ENCODE results near the gene USH1G.

USH1G gene

DNA sequence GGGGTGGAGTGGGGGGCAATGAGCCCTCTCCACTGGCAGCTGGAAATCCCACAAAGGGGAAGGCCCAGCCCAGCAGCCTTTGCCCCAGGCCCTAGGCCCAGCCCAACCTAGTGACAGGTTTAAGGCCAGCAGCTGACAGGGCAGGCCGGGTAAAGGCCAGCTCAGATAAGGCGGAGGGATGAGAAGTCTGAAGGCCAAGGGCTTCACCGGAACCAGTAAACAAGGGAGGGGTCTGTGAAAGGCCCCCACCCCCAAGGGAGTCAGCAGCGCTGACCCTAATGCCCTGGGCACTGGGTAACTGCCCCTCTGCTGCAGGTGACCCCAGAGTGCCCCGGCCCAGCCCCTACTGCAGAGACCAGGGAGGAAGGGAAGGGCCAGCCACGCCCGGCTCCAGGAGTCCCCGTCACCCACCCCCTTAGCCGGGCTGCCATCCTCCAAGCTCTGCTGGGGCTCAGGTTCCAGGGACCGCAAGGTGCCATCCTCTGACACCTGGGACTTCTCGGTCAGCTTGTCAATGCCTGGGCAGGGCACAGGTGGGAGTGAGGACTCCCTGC, 30.2 kb upstream of the USH1G start:
- no peak for DNase-seq

DNA sequence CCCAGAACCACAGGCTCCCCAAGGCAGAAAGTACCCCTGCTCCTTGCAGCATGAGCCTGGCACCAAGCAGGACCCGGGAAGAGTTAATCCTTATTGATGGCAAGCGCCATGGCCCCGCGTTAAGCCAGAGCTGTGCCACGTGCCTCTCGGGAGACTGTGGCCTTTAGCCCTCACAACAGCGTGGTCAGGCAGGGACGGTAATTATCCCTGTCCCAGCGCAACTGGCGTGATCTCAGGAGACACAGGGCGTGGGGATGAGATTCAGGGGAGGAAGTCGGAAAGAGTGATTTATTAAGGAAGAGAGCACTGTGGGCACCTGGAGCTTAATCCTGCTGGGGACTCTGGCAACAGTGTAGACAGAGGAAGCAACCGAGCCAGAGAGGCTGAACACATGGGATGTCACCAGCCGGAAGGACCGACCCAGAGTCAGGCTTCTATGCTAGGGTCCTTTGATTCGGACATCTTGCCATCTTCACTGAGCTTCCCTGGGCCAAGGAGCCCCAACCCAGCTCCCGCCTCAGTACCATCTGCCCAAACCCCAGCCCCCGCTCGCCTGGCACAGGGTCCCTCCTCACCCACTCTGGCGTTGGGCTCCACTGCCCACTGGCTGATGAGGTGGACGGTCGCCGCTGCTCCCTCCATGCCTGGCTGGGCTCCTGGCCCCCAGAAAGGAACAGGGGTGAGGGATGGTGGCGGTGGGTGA, 29.5 kb upstream of the USH1G start:
- no peak for DNase-seq

DNA sequence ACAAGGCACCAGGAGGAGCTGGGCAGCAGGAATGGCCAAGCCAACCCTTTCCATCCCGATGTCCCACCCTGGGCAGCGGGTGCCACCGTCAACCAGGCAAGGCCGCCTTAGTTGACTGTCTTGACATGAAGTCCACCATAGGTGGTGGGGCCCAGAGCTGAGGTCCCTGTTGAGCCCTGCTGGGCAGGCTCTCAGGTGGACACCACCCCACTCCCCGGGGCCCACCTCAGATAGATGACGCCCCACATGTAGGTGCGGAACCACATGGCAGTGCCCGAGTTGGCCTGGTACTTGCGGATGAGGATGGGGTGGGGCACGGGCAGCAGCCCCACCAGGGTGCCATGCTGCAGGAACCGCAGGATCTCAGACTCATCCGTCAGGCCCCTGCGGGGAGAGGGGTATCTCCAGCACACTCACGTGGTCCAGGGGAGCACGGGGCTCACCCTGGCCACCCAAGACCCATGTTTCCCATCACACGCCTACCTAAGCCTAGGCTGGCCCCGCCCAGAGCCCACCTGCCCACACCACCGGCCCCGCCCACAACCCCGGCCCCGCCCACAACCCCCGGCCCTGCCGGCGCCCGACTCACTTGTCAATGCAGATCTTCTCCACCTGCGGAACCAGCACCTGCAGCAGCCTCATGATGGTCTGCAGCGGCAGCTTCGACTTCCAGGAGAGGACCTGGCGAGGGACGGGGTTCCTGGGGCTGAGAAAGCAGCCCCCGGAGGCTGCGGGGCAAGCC, 28.8 kb upstream of the USH1G start:
- no peak for DNase-seq

DNA sequence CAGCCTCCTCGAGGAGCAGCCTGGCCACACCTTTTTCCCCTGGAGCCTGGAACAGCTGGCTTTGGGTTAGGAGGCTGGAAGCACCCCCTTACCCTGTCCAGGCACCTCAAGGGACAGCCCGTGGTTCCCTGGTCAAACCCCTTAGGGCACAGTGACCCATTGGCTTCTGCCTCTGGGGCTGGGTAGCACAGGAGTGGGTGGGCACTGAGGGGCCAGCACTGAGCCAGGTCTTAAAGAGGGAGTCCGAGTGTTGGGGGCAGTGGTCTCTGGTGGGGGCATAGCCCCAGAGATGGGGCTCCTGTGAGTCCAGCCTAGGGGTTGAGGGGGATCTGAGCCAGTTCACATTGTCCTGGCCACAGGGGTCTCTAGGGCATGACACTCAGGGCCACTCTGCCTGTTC, 28.0 kb upstream of the USH1G start:
- DNase-seq, result no peak

DNA sequence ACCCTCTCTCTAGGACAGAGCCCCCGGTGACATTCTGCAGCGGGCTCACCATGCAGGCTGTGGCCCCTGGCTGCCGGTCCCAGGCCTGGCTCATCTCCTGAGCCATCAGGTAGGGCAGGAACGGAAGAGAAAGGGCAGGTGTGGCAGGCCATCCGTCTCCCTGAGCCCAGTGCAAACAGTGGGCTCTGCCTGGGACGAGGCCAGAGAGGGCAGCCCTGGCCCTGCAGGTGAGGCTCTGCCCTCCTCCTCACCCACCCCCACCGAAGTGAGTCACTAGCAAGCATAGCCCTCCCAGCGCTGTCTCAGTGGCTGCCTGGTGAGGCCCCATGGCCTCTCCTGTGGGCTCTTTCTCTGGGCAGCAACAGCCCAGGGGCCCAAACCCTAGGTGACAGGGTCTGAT, 27.2 kb upstream of the USH1G start:
- DNase-seq, result no peak

DNA sequence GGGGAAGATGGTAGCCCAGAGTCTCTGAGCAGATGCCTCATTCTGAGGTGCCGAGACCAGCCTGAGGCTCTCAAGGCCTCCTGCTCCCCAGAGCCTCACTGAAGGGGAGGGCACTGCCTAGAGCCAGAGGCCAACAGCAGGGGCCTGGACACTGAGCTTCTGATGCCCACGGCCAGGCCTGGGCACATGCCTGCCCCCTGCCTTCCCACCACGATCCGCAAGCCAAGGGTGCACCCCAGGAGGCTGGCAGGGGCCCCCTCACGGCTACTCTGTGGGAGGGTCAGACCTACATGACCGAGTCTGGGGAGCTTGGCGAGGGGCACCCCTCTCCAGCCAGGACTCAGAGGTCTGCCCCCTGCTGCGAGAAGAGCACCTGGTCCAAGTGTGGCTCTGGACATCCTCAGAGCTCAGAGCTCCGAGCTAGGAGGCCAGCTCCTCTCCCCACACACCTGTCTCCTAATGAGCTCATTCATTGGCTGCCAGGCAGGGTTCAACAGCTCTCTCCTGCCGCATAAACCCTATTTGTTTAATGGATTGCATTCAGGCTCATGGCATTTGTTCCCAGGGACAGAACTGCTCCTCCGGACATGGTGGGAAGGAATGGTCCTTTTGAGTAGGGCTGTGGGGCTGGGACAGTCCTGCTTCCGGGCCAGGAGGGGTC, 26.5 kb upstream of the USH1G start:
- DNase-seq, result no peak

DNA sequence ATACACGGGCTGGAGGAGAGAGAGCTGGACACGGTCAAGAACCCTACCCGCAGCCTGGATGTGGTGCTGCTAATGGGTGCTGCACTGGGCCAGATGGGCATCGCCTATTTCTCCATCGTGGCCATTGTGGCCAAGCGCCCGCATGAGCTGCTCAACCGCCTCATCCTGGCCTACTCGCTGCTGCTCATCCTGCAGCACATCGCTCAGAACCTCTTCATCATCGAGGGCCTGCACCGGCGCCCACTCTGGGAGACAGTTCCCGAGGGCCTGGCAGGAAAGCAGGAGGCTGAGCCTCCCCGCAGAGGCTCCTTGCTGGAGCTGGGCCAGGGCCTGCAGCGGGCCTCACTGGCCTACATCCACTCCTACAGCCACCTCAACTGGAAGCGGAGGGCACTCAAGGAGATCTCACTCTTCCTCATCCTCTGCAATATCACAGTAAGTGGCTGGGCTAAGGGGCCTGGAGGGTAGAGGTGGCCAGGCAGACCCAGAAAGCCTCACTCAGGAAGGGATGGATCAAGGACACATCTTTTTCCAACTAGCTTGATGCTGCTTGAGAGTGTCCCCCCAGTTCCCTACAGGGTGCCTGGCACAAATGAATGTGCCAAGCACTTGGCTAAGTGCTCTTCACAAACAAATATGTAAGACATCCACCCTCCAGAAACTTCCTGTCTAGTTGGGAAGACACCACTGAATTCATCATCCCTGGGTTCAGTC, 24.1 kb upstream of the USH1G start:
- no peak for DNase-seq

DNA sequence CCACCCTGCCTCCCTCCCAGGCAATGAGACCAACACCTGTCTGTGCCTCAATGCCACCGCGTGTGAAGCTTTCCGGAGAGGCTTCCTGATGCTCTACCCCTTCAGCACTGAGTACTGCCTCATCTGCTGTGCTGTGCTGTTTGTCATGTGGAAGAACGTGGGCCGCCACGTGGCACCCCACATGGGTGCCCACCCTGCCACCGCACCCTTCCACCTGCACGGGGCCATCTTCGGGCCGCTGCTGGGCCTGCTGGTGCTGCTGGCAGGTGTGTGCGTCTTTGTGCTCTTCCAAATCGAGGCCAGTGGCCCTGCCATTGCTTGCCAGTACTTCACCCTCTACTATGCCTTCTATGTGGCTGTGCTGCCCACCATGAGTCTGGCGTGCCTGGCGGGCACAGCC, 23.6 kb upstream of the USH1G start:
- no peak for DNase-seq

DNA sequence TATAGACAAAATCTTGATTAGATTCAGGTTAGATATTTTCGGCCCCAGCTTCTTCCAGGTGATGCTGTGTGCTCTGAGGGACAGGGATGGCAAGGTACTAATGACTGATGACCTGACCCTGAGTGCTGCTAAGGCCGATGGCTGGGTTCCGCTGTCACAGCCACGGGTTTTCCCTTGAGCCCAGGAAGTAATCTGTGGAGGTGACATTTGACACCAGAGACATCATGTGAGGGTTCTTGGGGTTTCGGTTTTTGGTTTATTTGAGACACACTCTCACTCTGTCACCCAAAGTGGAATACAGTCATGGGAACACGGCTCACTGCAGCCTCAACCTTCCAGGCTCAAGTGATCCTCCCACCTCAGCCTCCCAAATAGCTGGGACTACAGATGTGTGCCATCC, 22.5 kb upstream of the USH1G start:
- DNase-seq, result no peak

DNA sequence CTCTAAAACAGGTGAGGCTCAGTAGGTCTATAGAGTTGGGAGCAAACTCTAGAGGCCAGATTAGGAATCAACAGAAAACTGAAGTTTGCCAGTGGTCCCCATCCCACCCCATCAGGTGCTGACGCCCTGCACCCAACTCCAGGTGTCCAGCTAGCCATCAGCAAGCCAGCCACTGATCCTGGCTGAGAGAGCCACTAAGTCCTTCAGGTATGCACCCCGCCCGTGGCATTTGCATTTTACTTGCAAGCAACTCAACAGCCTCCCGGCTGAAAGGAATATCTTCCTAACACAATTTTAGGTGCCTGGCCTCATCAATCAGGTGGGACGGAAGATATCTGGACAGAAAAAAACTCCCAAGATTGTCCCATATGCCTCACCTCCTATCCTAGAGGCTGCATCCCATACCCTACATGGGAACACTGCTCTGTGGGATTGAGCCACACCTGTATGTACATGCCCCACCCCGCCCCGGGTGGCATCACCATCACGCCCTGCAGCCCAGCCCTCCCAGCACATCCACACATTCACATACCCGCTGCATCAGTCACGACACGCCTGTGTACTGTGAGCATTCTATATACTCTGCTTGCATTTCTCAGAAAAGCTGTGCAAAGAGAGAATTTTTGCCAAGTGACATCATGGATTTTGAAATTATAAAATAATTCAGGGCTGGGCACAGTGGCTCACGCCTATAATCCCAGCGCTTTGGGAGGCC, 20.9 kb upstream of the USH1G start:
- DNase-seq, result no peak

DNA sequence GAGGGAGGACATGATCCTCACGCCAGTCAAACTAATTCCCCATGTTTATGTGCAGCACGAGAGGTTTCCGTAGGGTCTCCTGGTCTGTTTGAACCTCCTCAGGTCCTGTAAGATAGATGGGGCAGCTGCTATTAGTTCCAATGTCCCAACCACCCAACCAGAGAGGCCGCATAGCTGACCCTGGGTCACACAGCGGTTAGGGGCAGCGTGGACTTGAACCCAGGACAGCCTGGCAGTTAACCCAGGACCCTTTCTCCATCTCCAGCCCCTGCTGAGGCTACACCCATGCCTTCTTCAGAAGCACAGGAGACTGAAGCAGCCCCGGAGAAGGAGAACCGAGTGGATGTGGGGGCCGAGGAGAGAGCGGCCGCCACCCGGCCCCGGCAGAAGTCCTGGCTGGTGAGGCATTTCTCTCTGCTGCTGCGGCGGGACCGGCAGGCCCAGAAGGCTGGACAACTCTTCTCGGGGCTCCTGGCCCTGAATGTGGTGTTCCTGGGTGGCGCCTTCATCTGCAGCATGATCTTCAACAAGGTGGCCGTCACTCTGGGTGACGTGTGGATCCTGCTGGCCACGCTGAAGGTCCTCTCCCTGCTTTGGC, 18.2 kb upstream of the USH1G start:
- DNase-seq, result no peak

DNA sequence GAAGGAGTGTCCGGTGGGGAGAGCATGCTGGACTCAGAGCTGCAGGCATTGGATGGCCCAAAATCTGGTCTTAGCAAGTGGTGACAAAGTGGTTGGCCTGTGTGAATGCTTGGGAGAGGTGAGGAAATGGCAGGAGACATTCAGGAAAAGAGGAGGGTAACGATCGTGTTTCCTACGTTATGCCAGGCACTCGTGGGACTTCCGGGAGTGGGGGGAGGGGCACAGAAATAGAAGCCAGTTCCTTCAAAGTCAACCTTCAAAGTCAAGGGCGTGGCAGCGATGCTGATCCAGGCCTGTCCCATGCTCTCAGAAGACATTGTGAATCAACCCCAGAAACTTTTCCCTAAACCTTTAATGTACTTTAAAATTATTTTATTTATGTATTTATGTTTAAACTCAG, 16.5 kb upstream of the USH1G start:
- DNase-seq, result no peak

DNA sequence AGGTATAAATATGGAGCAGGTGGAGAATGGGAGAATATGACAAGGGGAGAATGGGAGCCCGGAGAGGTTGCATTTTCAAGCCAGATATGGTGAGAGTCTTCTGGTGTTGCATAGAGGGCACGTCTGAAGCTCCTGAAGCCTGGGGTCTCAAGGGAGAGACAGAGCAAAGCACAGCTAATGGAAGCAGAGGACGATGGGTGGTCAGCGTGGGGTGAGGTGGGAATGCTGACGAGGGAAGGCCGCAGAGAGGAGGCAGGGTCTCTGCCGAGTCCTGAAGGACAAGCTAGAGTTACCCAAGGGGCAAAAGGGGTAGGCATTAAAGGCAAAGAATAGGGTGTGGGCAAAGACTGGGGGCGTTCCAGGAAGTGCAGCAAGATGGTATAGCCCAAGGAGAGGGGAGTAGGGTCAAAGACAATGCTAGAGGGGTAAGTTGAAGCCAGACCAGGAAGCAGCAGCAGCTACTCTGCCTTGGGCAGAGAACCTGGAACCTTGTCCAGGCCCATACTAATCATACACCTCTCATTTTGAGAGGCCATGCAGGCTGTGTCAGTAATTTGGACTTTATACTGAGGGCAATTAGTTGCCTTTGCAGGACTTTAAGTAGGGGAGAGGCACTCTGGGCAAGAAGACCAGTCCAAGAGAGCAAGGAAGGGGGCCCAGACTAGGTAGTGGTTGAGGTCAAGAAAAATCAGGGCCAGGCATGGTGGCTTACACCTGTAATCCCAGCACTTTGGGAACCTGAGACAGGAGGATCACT, 15.3 kb upstream of the USH1G start:
- no peak for DNase-seq

DNA sequence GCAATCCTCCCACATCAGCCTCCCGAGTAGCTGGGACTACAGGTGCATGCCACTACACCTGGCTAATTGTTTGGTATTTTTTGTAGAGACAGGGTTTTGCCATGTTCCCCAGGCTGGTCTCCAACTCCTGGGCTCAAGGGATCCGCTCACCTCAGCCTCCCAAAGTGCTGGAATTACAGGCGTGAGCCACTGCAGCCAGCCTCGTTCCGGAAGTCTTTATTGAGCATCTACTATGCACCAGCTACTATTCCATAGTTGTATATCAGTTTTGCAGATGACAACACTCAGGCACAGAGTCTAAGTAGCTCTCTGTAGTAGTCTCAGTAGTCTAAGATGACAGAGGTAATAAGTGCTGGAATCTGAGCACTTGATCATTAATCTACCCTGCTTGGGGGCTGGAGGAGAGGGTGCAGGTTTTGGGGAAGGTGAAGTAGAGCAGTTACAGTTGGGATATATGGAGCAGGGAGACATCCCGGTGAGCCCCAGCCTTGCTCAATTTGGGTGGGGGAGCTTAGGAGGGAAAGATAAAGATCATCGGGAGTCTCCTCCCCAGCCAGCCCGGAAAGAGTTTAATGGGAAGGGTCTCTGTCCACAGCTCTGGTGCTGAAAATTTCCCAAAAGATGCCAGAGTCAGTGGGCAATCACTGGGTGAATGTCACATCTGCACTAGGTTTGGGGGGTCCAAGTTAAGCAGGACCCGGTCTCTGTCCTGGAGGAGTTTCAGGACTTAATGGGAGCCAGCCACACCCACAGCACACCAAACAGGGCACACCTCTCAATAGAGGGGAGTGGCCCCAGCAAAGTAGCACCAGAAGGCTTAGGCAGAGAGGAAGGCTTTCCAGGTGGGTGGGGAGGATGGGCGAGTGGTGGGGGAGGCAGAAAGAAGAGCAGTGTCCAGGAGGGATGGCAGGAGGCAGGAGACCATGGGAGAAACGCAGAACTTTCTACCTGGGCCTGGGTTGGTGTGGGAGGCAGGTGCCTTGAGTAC, 14.3 kb upstream of the USH1G start:
- no peak for DNase-seq

DNA sequence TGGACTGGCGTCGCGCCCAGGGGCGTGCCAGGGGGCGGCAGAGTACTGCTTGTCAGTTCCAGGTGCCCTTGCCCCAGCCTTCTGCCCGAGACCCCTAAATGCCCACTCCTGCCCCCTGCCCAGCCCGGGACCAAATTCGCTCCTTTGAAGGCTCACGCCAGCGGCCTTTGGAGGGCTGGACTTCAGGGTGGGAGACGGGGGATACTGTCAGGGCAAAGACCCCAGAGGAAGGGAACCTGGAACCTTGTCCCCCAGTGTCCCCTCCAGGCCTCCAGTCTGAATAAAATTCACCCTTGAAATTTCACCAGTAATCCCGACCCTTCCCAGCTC, 13.4 kb upstream of the USH1G start:
- no peak for DNase-seq

DNA sequence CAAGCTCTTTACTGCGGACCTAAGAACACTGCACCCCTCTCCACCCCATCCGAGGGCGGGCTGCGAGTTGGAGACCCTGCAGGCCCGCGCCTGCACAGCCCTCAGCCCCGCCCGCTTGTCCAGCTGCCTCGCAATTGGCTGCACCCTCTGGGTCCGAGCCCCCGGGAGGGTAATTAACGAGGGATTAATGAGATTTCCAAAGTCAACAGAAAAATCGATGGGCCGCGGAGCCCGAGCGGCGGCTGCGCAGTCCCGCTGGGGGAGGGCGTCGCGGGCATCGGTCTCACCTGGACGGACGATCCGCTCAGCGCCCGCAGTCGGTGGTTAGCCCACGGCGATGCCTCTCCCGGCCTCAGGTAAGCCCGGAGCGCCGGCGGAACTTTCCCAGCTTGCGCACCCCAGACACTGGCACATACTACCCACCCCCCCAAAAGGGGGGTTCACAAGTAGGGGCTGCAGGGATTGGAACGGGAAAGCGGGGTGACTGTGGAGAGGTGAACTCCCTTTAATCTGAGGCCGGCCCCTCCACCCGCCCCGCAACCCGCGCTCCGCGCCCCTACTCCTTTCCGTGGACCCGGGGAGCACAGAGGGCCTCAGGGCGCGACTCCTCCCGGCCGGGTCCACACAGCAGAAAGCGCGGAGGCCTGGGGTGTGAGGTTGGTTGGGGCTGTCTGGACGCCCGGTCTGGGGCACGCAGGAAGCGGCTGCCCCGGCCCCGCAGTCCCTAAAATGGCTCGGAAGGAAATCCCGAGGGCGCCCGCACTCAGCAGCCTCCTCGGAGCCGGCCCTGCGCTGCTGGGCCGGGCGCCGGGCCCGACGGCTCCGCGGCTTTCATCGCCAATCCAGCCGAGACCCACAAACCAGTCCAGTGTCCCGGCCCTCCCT, 12.8 kb upstream of the USH1G start, which contains the start of gene OTOP3:
OTOP3 (plus strand) TSS at position 314 of the 885 bp plus-strand sequence; CDS start at position 338, 24 bp downstream.
- no peak for DNase-seq

DNA sequence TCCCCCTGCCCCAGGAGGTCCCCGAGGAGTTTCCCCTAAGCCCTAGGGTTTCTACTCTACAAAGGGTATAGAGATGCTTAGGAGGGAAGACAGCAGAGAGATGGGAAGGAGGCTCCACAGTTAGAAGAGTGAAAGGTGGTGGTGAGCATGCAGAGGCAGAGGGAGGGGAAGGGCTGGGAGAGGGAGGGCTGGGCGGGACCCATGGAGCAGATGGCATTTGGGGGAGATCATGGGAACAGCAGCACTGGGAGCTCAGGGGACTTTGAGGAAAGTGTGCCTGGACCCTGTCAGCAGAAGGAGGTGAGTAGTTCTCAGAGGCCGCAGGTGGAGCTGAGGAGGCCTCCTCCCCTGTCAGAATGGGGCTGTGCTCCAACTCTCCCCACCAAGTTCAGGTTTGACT, 12.0 kb upstream of the USH1G start:
- no peak for DNase-seq

DNA sequence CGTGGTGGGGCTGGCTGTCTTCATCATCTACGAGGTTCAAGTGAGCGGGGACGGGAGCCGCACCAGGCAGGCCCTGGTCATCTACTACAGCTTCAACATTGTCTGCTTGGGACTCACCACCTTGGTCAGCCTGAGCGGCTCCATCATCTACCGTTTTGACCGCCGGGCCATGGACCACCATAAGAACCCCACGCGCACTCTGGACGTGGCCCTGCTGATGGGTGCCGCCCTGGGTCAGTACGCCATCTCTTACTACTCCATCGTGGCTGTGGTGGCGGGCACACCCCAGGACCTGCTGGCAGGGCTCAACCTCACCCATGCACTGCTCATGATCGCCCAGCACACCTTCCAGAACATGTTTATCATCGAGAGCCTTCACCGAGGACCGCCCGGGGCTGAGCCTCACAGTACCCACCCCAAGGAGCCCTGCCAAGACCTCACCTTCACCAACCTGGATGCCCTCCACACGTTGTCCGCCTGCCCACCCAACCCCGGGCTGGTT, 7.5 kb upstream of the USH1G start:
- no peak for DNase-seq

DNA sequence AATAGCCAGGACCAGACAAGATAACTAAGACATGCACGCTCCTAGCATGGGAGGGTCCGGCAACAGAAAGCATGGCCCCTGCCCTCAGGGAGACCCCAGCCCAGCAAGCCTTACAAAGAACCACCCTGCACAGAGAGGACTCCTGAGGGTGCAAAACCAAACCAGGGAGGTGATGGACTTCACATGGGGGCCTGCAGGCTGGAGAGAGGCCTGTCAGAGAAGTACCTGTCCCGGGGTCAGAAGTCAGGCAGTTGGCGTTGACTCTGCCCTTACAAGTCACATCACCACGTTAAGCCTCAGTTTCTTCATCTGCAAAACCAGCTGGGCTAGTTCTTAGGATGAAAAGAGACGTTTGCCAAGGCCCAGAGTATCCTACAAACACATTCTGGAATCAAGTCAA, 5.7 kb upstream of the USH1G start:
- DNase-seq, result no peak

Data from HCEC 1CT (cell line).